HG03025 (cell line): ENCODE data around the gene SMIM15.

Experiments
- ATAC-seq: cut with Tn5 transposase; IDR thresholded peaks from one replicate; pipeline ENCODE4 v1.9.1; 2021; ENCODE audit warnings: mild to moderate bottlenecking, moderate library complexity; ENCODE audit not compliant: unreplicated experiment, low FRiP score

Gene SMIM15

GRCh38 chr5:61160497-61160896, 1.8 kb downstream of the SMIM15 start:
- no peak for ATAC-seq

- ATAC-seq: no peak
Measured at GRCh38 chr5:61159836-61160235, 2.4 kb downstream of the SMIM15 start.

- ATAC-seq: no peak
Measured at GRCh38 chr5:61159070-61159469, 3.2 kb downstream of the SMIM15 start.

DNA sequence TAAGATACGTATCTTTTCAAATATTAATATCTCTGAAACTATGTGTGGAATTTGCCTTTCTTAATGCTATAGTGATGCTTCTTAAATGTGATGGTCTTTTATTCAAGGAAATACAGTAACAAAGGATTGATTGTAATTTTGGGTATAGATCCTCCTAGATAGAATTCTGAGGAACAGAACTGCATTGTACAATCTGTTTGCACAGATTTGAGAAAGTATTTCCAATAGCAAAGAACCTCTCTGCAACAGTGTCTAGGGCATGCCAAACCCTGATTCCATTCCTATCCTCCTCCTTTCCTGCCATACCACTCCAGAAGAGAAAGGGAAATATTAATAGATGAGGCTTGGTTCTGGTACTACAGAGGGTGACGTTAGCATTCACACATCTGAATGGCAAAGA, 10.4 kb downstream of the SMIM15 start:
- no peak for ATAC-seq

- ATAC-seq: no peak
Measured at GRCh38 chr5:61148515-61148914, 13.8 kb downstream of the SMIM15 start.

- no peak for ATAC-seq
Measured at GRCh38 chr5:61142811-61143210, 19.5 kb downstream of the SMIM15 start.

- ATAC-seq: no peak
Measured at GRCh38 chr5:61142391-61142790, 19.9 kb downstream of the SMIM15 start.

- no peak for ATAC-seq
Measured at GRCh38 chr5:61141801-61142200, 20.5 kb downstream of the SMIM15 start.

GRCh38 chr5:61139931-61140330, 22.3 kb downstream of the SMIM15 start:
- ATAC-seq: no peak

DNA sequence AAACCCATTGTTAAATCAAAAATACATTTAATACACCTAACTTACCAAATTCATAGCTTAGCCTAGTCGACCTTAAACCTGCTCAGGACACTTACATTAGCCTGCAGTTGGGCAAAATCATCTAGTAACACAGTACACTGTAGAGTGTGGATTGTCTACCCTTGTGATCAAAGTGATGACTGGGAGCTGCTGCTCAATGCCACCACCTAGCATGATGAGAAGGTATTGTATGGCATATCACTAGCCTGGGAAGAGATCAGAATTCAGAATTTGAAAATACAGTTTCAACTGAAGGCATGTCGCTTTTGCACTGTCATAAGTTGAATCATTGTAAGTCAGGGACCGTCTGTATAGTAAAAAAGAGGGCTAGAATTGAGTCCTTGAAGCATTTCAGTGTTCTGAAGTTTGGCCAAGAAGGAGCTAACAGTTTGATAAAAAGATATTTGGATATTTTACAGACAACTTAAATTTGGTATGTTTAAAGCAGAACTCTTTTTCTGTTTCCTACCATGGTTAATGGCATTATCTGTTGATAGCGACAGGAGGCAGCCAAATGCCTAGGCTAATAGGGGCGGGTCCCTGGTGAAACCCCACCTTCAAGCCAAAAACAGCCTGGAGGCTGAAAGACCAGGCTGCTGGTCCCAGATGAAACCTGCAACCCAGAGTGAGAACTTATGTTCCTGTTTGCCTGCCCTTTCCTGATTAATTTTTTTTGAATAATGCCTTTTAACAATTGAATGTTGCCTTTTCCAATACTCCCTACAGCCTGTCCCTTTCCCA, 23.0 kb downstream of the SMIM15 start:
- no peak for ATAC-seq

- no peak for ATAC-seq
Measured at GRCh38 chr5:61137835-61138234, 24.4 kb downstream of the SMIM15 start.

GRCh38 chr5:61132559-61132958, 29.7 kb downstream of the SMIM15 start:
- no peak for ATAC-seq

GRCh38 chr5:61130289-61130688, 32.0 kb downstream of the SMIM15 start:
- no peak for ATAC-seq

DNA sequence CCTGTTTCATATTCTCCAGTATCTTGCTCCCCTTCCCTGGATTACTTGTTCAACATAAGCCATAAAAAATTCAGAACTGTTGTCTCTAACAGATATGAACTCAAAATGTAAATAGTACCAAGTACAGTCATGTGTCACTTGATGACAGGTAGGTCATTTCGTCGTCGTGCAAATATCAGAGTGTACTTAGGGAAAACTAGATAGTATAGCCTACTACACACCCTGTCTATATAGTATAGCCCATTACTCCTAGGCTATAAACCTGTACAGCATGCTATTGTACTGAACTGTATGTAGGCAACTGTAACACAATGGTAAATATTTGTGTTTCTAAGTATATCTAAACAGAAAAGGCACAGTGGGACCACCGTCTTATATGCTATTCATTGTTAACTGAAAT, 39.1 kb downstream of the SMIM15 start:
- no peak for ATAC-seq

DNA sequence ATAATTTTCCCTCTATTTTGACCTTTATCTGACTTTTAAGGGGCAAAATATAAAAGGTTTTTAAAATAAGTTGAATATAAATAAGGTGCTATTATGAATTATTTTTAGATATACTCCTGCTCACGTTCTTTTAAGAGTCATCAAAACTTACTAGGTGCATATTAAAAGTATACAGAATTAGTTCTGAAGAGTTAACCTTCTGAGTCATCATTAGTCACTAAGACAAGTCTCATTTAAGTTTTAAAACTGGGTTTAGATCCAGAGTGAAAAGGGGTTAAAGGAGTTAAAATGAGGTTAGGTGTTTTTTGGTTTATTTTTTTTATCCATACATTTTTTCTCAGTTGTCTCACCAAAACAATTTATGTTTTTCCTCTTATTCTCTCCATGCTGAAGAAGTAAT, 41.7 kb downstream of the SMIM15 start:
- ATAC-seq: no peak

GRCh38 chr5:61119066-61119465, 43.2 kb downstream of the SMIM15 start:
- no peak for ATAC-seq

- ATAC-seq: no peak
Measured at GRCh38 chr5:61115968-61116367, 46.3 kb downstream of the SMIM15 start.

GRCh38 chr5:61114441-61114840, 47.8 kb downstream of the SMIM15 start:
- ATAC-seq: no peak
